Stimulated activated CD4-positive, alpha-beta T cell treated with anti-CD3 and anti-CD28 coated beads, Interleukin-1b, Interleukin-23, amount 100 ng/mL, for 48 hours (primary cell): ENCODE data around the gene NPAT.

ENCODE experiments used
- DNase-seq: peaks from one replicate; pipeline ENCODE4 v3.0.0-alpha.2; 2020

Gene NPAT

GRCh38 chr11:108222574-108223347 is at the start of gene NPAT, which contains the start of gene ATM:
Gene NPAT (minus strand): TSS chr11:108222638. CDS start chr11:108222536, 102 bp downstream.
Gene ATM (plus strand): TSS chr11:108223067. CDS start chr11:108227625, 4,558 bp downstream.
- peak; percentile 98 for DNase-seq

- no peak for DNase-seq
Observed at GRCh38 chr11:108269583-108269982, 47.1 kb upstream of the NPAT start.

DNA sequence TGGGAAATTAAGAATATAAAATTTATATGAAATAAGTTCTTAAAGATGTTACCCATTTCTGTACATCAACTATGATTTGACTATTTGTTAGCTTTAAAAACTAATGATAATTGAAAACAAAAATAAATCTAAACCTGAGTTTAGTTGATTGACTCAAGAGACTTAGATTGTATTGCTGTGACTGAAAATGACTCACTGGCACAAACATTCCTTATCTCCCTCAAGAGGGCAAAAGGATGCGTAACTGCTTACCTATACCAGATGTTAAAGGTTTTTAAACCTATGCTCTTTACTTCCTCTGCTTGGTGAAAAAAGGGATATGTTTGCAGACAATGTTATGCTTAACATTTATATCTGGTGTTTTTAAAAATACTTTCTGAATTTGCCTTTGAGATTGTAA is 30.7 kb upstream of the NPAT start:
- no peak for DNase-seq

- DNase-seq, result no peak
Observed at GRCh38 chr11:108246885-108247284, 24.4 kb upstream of the NPAT start.

- no peak for DNase-seq
Observed at GRCh38 chr11:108246308-108246707, 23.9 kb upstream of the NPAT start.

DNA sequence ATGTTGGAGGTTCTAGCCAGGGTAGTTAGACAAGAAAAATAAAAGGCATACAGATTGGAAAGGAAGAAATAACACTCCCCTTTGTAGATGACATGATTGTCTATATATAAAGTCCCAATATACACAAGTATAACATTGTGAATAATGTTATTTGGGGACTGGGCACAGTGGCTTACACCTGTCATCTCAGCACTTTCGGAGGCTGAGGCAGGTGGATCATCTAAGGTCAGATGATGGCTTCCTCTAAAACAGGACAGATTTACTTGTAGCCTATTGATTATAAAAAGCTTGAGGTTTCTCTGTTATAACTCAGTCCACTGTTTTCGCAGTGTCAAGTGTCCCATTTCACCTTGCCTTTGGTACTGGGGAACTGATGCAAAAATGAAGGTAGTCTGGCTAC is 20.0 kb upstream of the NPAT start:
- DNase-seq, result no peak

DNA sequence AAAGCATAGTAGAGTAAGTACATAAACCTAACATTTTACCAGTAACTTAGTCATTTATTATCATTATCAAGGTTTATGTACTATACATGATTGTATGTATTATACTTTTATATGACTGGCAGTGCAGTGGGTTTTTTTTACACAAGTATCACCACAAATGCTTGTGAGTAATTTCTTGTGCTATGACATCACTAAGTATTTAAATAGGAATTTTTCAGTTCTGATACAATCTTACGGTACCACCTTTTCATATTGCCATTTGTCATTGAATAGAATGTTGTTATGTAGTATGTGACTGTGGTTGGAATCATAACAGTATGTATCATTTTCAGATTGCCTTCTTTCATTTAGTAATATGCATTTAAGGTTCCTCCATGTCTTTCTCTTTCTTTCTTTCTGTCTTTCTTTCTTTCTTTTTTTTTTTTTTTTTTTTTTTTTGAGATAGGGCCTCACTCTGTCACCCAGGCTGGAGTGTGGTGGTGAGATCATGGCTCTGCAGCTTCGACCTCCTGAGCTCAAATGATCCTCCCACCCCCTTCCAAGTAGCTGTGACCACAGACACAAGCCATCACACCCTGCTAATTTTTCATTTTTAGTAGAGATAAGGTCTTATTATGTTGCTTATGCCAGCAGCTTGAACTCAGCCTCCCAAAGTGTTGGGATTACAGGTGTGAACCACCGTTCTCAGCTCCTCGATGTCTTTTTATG is 19.0 kb upstream of the NPAT start:
- DNase-seq, result peak; percentile 62

DNA sequence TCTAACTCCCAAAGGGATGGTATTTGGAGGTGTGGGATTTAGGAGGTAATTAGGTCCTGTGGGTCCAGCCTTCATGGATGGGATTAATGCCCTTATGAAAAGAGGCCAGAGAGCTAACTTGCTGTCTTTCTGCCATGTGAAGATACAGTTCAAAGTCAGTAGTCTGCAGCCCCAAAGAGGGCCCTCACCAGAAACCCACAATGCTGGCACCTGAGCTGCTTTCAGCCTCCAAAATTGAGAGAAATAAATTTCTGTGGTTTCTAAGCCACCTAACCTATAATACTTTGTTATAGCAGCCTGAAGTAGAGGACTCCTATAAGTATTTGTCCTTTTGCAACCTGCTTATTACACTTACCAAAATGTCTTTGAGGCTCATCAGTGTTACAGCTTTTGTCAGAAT is 16.6 kb upstream of the NPAT start:
- DNase-seq, result no peak

GRCh38 chr11:108237058-108237481 is 14.6 kb upstream of the NPAT start:
- DNase-seq, result no peak

DNA sequence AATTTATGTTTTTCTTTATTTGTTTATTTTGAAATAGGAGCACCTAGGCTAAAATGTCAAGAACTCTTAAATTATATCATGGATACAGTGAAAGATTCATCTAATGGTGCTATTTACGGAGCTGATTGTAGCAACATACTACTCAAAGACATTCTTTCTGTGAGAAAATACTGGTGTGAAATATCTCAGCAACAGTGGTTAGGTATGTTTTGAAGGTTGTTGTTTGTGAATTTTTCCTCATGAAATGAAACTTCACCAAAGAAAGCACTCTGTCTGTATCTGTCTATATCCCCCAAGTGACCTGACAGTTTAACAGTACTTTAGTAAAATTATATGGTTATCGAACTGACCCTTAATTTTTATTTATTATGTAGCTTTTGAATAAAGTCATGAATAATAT is 13.2 kb upstream of the NPAT start:
- no peak for DNase-seq

GRCh38 chr11:108235192-108235591 is 12.8 kb upstream of the NPAT start:
- no peak for DNase-seq

- DNase-seq, result no peak
Observed at GRCh38 chr11:108233277-108233945, 11.0 kb upstream of the NPAT start.

DNA sequence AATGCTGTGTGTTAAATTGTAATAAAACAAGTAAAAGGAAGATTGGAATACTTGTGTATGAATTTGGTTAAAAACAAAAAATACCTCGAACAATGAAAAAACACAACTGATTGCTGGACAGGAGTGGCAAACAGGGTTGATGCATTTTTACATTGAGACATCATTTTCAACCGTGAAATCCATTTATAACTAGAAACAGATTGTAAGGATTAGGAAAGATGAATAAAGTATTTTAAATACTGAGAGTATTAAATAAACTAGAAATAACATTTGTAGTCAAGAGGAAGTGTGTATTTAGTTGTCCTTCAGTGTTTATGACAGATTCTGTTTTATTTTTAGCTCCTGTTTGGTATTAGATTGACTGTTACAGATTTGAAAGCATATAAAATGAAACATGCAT is 5.8 kb upstream of the NPAT start:
- no peak for DNase-seq

GRCh38 chr11:108226036-108226435 is 3.6 kb upstream of the NPAT start:
- no peak for DNase-seq

DNA sequence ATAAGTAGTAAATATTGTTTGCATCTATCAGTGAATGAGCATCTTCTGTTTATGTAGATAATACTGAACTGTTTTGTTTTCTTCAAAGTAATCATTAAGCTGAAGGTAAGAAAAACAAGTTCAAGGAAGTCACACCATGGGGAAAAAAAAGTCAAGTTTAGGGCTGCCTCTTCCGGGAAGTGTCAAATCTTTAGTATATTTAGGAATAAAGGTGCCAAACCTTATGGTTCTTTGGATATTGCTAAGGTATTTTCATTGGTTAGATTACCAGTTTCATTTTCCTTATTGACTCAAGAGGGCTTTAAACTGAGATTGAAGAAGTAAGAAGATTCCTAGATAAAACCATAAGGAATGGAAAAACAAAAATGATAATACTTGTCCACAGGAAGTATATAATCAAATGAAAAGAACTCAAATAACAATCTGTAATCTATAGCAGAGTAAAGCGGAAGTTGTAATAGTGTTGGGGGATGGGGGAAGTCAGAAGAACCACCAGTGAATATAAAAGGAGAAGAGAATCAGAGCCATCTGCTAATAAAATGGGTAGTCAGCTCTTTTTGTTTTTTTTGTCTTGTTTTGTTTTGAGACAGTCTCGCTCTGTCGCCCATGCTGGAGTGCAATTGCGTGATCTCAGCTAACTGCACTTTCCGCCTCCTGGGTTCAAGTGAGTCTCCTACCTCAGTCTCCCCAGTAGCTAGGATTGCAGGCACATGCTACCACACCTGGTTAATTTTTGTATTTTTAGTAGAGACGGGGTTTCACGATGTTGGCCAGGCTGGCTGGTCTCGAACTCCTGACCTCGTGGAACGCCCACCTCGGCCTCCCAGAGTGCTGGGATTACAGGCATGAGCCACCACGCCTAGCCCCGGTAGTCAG is 2.7 kb upstream of the NPAT start:
- DNase-seq, result peak; percentile 36

- DNase-seq, result no peak
Observed at GRCh38 chr11:108224366-108224765, 1.9 kb upstream of the NPAT start.

- DNase-seq, result peak; percentile 77
Observed at GRCh38 chr11:108223348-108224149, 1.1 kb upstream of the NPAT start.

DNA sequence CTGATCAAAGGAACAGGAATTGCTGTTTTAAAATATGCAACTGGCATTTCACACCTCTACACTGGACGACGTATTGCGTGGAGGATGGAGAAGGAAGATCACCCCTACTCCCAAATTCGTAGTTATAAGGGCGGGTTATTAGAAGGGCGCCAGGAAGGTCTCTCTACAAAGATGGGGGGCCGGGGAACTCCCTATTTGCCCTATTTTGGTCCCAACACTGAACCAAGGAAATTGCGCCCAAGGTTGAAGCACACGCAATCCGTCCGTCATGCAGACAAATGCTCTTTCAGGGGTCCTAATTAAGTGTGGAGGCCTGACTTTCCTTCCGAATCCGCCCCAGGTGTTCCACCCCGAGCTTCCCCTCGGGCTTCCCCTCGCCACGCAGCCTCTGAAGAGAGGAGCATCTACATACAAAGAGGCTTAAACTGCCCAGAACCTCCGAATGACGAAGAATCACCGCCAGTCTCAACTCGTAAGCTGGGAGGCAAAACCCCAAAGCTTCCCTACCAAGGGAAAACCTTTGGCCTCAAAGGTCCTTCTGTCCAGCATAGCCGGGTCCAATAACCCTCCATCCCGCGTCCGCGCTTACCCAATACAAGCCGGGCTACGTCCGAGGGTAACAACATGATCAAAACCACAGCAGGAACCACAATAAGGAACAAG is 396 bp downstream of the NPAT start:
- DNase-seq, result no peak

GRCh38 chr11:108221371-108221770 is 1.1 kb downstream of the NPAT start:
- no peak for DNase-seq

GRCh38 chr11:108220721-108221336 is 1.6 kb downstream of the NPAT start:
- DNase-seq, result no peak
